HS-27A (cell line): ENCODE measurements around the gene TMEM184C.

ENCODE experiments used
- DNase-seq: peaks from one replicate; pipeline ENCODE4 v3.0.0-alpha.2; 2012; ENCODE audit warnings: low read depth, missing footprints

TMEM184C gene

GRCh38 chr4:147617173-147617840 is at the start of gene TMEM184C:
Gene TMEM184C, plus strand, starts transcription at chr4:147617397. Its CDS starts 560 bp downstream, at chr4:147617957.
- peak; percentile 89 for DNase-seq

- no peak for DNase-seq
These were observed 46.6 kb upstream of the TMEM184C start for GRCh38 chr4:147570616-147571015.

GRCh38 chr4:147571036-147571770 is 46.0 kb upstream of the TMEM184C start:
- DNase-seq, result no peak

GRCh38 chr4:147576084-147576483 is 41.1 kb upstream of the TMEM184C start:
- no peak for DNase-seq

GRCh38 chr4:147578051-147578476 is 39.1 kb upstream of the TMEM184C start:
- peak; percentile 98 for DNase-seq

GRCh38 chr4:147578593-147578992 is 38.6 kb upstream of the TMEM184C start:
- no peak for DNase-seq

- DNase-seq, result no peak
These were observed 36.8 kb upstream of the TMEM184C start for GRCh38 chr4:147580396-147580795.

GRCh38 chr4:147581606-147582350 is 35.4 kb upstream of the TMEM184C start:
- DNase-seq, result no peak

GRCh38 chr4:147582386-147583060 is 34.7 kb upstream of the TMEM184C start:
- no peak for DNase-seq

- no peak for DNase-seq
These were observed 33.3 kb upstream of the TMEM184C start for GRCh38 chr4:147583876-147584275.

GRCh38 chr4:147586032-147586431 is 31.2 kb upstream of the TMEM184C start:
- no peak for DNase-seq

- no peak for DNase-seq
These were observed 30.6 kb upstream of the TMEM184C start for GRCh38 chr4:147586637-147587036.

GRCh38 chr4:147587041-147587440 is 30.2 kb upstream of the TMEM184C start:
- DNase-seq, result no peak

GRCh38 chr4:147589586-147589985 is 27.6 kb upstream of the TMEM184C start:
- DNase-seq, result no peak

- DNase-seq, result peak; percentile 69
These were observed 26.8 kb upstream of the TMEM184C start for GRCh38 chr4:147590249-147590920.

GRCh38 chr4:147591106-147591505 is 26.1 kb upstream of the TMEM184C start:
- DNase-seq, result no peak

- no peak for DNase-seq
These were observed 23.1 kb upstream of the TMEM184C start for GRCh38 chr4:147594107-147594506.

GRCh38 chr4:147594578-147594977 is 22.6 kb upstream of the TMEM184C start:
- no peak for DNase-seq

- no peak for DNase-seq
These were observed 20.8 kb upstream of the TMEM184C start for GRCh38 chr4:147596377-147596776.

- DNase-seq, result peak; percentile 93
These were observed 20.2 kb upstream of the TMEM184C start for GRCh38 chr4:147596981-147597380.

GRCh38 chr4:147597561-147597960 is 19.6 kb upstream of the TMEM184C start:
- no peak for DNase-seq

GRCh38 chr4:147599206-147599605 is 18.0 kb upstream of the TMEM184C start:
- DNase-seq, result no peak
